Measurements from ENCODE around the gene AKNA. TPM values are rescaled to one million over a fixed set of nuclear protein-coding genes. Genes with fewer than 3 reads are reported as not detected.

The AKNA gene
- total RNA-seq, 4 donors from 2014 or later = 10.5 to 27.1 (median 14.4) TPM

GRCh38 chr9:114424126-114424525 is 36.3 kb upstream of the AKNA start:
- DNase-seq (ENCODE audit: low spot score in 2 of 2) = no peak
- peaks cover 4% of the 10 kb centered on the region for H3K36me3 ChIP-seq
- H3K27ac ChIP-seq = no peak overlapping the region
- H3K27me3 ChIP-seq = no peaks in the 10 kb centered on the region
- TF ChIP-seq CTCF (IDR thresholded peaks at IDR 0.05) (no peak), POLR2A (IDR thresholded peaks at IDR 0.05) (no peak), POLR2AphosphoS5 (IDR thresholded peaks at IDR 0.05) (no peak), EP300 (IDR thresholded peaks at IDR 0.05) (no peak)
- no peaks in the 10 kb centered on the region for H3K4me1 ChIP-seq
- no peaks in the 10 kb centered on the region for H3K9me3 ChIP-seq
- no peak overlapping the region for H3K4me3 ChIP-seq
- WGBS = 85% methylated on average over 12 of the region's 12 CpGs

GRCh38 chr9:114423181-114423580 is 35.4 kb upstream of the AKNA start:
- WGBS = 95% methylated on average over 14 of the region's 14 CpGs
- Histone ChIP-seq H3K36me3 (peaks cover 4% of the 10 kb centered on the region), H3K4me3 (no peak overlapping the region), H3K27me3 (no peaks in the 10 kb centered on the region), H3K4me1 (no peaks in the 10 kb centered on the region), H3K27ac (no peak overlapping the region), H3K9me3 (no peaks in the 10 kb centered on the region)
- DNase-seq (ENCODE audit: low spot score in 2 of 2) = no peak
- TF ChIP-seq POLR2AphosphoS5 (IDR thresholded peaks at IDR 0.05) = no peak
- no peak for TF ChIP-seq EP300 (IDR thresholded peaks at IDR 0.05)
- TF ChIP-seq POLR2A (IDR thresholded peaks at IDR 0.05) = no peak
- TF ChIP-seq CTCF (IDR thresholded peaks at IDR 0.05) = no peak

- Histone ChIP-seq H3K27ac (no peak overlapping the region), H3K27me3 (no peaks in the 10 kb centered on the region), H3K9me3 (no peaks in the 10 kb centered on the region), H3K36me3 (peaks cover 8% of the 10 kb centered on the region), H3K4me1 (no peaks in the 10 kb centered on the region), H3K4me3 (no peak overlapping the region)
- no peak for TF ChIP-seq POLR2AphosphoS5 (IDR thresholded peaks at IDR 0.05)
- TF ChIP-seq POLR2A (IDR thresholded peaks at IDR 0.05) = no peak
- no peak for TF ChIP-seq CTCF (IDR thresholded peaks at IDR 0.05)
- no peak for TF ChIP-seq EP300 (IDR thresholded peaks at IDR 0.05)
- no peak for DNase-seq (ENCODE audit: low spot score in 2 of 2)
- WGBS = 100% methylated on average over 1 of the region's 2 CpGs
Observed at GRCh38 chr9:114421147-114421546, 33.4 kb upstream of the AKNA start.

GRCh38 chr9:114419796-114420195 is 32.0 kb upstream of the AKNA start:
- 94% methylated on average over 8 of the region's 8 CpGs for WGBS
- no peak overlapping the region for H3K27ac ChIP-seq
- TF ChIP-seq POLR2AphosphoS5 (IDR thresholded peaks at IDR 0.05) (no peak), EP300 (IDR thresholded peaks at IDR 0.05) (no peak), POLR2A (IDR thresholded peaks at IDR 0.05) (no peak), CTCF (IDR thresholded peaks at IDR 0.05) (no peak)
- no peaks in the 10 kb centered on the region for H3K9me3 ChIP-seq
- no peak for DNase-seq (ENCODE audit: low spot score in 2 of 2)
- H3K27me3 ChIP-seq = no peaks in the 10 kb centered on the region
- peaks cover 8% of the 10 kb centered on the region for H3K36me3 ChIP-seq
- no peak overlapping the region for H3K4me3 ChIP-seq
- H3K4me1 ChIP-seq = no peaks in the 10 kb centered on the region

DNA sequence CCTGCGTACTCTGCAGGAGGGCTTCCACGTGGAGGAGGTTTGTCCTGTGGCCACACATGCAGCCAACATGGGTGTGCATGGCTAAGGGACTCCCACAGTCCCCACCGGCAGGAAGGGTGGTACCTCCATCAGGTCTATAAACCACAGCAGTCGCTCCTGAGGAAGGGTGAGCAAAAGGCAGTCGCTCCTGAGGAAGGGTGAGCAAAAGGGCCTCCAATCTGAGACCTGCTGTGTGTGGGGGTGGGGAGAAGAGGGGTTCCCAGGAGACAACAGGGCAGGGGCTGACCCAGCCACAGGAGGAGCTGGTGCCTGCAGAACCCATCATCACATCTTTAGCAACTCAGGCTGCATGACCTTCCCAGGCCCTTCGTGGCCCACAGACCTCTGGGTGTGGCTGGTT is 30.3 kb upstream of the AKNA start:
- no peak for DNase-seq (ENCODE audit: low spot score in 2 of 2)
- Histone ChIP-seq H3K27me3 (no peaks in the 10 kb centered on the region), H3K4me1 (no peaks in the 10 kb centered on the region), H3K36me3 (peaks cover 4% of the 10 kb centered on the region), H3K4me3 (no peak overlapping the region), H3K27ac (no peak overlapping the region), H3K9me3 (no peaks in the 10 kb centered on the region)
- TF ChIP-seq EP300 (IDR thresholded peaks at IDR 0.05) = no peak
- no peak for TF ChIP-seq POLR2AphosphoS5 (IDR thresholded peaks at IDR 0.05)
- WGBS = 76% methylated on average over 2 of the region's 6 CpGs

DNA sequence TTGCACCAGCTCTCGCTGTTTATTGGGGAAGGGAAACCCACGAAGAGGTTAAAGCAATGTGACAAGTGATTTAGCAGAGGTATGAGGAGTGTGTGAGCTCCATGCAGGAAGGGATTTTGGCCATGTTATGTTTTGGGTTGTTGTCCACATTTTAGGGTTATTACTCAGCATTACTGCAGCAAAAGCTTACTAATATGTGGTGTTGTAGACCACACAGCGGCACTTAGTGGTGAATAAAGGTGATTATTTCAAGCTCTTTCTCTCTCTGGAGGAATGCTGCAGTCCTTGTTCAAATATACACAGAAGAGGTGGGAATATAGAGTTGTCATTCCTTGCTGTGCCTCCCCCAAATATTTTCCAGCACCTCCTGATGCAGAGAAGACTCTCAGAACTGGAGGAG is 29.7 kb upstream of the AKNA start:
- Histone ChIP-seq H3K27ac (no peak overlapping the region), H3K4me1 (no peaks in the 10 kb centered on the region), H3K36me3 (peaks cover 4% of the 10 kb centered on the region), H3K4me3 (no peak overlapping the region), H3K9me3 (no peaks in the 10 kb centered on the region), H3K27me3 (no peaks in the 10 kb centered on the region)
- WGBS = 90% methylated on average over 3 of the region's 3 CpGs
- TF ChIP-seq POLR2AphosphoS5 (IDR thresholded peaks at IDR 0.05) = no peak
- TF ChIP-seq EP300 (IDR thresholded peaks at IDR 0.05) = no peak
- no peak for TF ChIP-seq POLR2A (IDR thresholded peaks at IDR 0.05)
- no peak for TF ChIP-seq CTCF (IDR thresholded peaks at IDR 0.05)
- no peak for DNase-seq (ENCODE audit: low spot score in 2 of 2)
